Upper lobe of right lung (tissue), 1 donor: ENCODE results near the gene GUK1. TPM values are rescaled to one million over a fixed set of nuclear protein-coding genes. Genes with fewer than 3 reads are reported as not detected.

ENCODE experiments used
- ATAC-seq: fragments of 200-7000 bp; cut with Tn5 transposase; one replicate; pipeline ENCODE4 v1.9.1; 2020; ENCODE audit warnings: mild to moderate bottlenecking, moderate library complexity
- DNase-seq: peaks from one replicate; pipeline ENCODE4 v3.0.0-alpha.2; 2020
- H3K27ac ChIP-seq: fragments of 200-600 bp; one replicate; pipeline ENCODE4 v1.8.0; 2022
- H3K27me3 ChIP-seq: fragments of 200-600 bp; one replicate; pipeline ENCODE4 v1.8.0; 2022; ENCODE audit warnings: mild to moderate bottlenecking
- H3K36me3 ChIP-seq: fragments of 200-600 bp; one replicate; pipeline ENCODE4 v1.8.0; 2022
- H3K4me1 ChIP-seq: fragments of 200-600 bp; one replicate; pipeline ENCODE4 v1.8.0; 2022
- H3K4me3 ChIP-seq: fragments of 200-600 bp; one replicate; pipeline ENCODE4 v1.8.0; 2022; ENCODE audit warnings: mild to moderate bottlenecking
- H3K9me3 ChIP-seq: fragments of 200-600 bp; one replicate; pipeline ENCODE4 v1.8.0; 2022
- intact Hi-C: fragments of 100-400 bp; cut with DNase I; formaldehyde crosslinking; loops from one replicate; pipeline ENCODE4 v1.11.0; 2022
- total RNA-seq: library from RNA; stranded (reverse); fragmentation: NEBNext Ultra II Directional; extraction: Animal tissue kit (Norgen Biotek cat#: 25700); gene quantifications from one replicate; pipeline ENCODE4 v1.2.1, GENCODE V29; 2021
- TF ChIP-seq, protein P1 (sequence below): fragments of 200-600 bp; IDR thresholded peaks from one replicate; pipeline ENCODE4 v1.8.0; 2022; ENCODE audit warnings: antibody characterized with exemption
- donor health status: DM: no; HTN: yes; CAD: no; lungs with severe emphysema.

Gene GUK1
- total RNA-seq, 1 donor from 2014 or later, result 203 TPM

DNA sequence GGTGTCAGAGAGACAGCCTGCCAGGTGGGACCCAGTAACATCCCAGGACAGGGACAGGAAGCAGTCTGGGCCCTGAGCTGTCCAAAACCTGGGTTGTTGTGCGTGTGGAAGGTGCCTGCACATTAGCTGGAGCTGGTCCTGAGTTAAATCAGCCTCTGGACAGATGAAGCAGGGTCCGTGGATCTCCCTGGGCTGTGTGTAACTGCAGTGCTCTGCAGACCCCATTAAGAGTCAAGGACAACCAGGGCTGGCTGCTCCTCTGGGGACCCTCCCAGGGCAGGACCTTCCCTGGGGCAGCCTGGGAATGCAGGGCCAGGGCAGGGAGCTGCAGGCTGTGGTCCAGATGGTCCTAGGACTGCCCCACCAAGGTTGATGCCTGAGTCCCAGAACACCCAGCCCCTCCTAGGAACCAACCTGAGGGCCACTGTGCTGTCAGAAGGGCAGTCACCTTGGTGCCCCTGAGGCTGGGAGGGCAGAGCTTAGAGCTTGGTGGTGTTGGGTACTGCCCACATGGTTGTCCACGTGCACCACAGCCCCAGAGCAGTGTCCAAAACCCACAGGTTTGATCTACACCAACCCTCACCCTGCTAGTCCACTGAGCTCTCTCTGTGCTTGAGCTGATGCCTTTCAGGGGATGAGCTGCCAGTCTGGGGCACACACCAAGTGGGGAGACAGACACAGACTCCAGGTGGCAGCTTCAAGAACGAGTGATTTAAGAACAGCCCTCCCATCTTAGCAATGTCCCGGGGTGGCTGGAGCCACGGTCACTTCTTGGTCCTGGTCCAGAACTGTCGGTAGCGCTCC, 33.9 kb upstream of the GUK1 start:
- Histone ChIP-seq H3K4me1 (peaks cover 38% of the 10 kb centered on the region), H3K36me3 (peaks cover 21% of the 10 kb centered on the region), H3K9me3 (no peaks in the 10 kb centered on the region), H3K27me3 (no peaks in the 10 kb centered on the region), H3K4me3 (no peak overlapping the region), H3K27ac (no peak overlapping the region)
- intact Hi-C loops, result no loop called here
- ATAC-seq, result no peak
- no peak for DNase-seq
- TF ChIP-seq, protein P1, sequence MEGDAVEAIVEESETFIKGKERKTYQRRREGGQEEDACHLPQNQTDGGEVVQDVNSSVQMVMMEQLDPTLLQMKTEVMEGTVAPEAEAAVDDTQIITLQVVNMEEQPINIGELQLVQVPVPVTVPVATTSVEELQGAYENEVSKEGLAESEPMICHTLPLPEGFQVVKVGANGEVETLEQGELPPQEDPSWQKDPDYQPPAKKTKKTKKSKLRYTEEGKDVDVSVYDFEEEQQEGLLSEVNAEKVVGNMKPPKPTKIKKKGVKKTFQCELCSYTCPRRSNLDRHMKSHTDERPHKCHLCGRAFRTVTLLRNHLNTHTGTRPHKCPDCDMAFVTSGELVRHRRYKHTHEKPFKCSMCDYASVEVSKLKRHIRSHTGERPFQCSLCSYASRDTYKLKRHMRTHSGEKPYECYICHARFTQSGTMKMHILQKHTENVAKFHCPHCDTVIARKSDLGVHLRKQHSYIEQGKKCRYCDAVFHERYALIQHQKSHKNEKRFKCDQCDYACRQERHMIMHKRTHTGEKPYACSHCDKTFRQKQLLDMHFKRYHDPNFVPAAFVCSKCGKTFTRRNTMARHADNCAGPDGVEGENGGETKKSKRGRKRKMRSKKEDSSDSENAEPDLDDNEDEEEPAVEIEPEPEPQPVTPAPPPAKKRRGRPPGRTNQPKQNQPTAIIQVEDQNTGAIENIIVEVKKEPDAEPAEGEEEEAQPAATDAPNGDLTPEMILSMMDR, result no peak

GRCh38 chr1:228106800-228107054, 33.4 kb upstream of the GUK1 start:
- Histone ChIP-seq H3K27ac (no peak overlapping the region), H3K4me3 (no peak overlapping the region), H3K36me3 (peaks cover 21% of the 10 kb centered on the region), H3K27me3 (no peaks in the 10 kb centered on the region), H3K4me1 (peaks cover 34% of the 10 kb centered on the region), H3K9me3 (no peaks in the 10 kb centered on the region)
- intact Hi-C loops, result no loop called here
- DNase-seq (no peak), ATAC-seq (no peak)
- TF ChIP-seq, protein P1, result no peak

DNA sequence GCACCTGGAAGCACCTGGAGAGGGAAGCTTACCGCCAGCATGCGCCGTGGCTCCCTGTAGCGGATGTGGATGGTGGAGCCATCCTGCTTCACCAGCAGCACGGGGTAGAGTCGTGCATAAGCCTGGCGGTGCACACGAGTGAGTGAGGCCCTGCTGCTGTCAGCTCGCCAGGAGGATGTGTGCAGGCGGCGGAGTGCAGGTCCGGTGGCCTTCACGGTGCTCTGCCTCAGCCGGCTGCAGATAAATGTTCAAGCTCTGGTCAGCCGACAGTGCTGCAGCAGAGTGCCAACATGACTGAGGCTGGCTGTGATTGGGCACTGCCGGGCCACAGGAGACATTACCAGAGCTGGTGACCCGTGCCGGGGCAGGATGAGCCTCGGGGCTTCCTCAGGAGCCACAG, 32.4 kb upstream of the GUK1 start:
- no peak overlapping the region for H3K4me3 ChIP-seq
- H3K9me3 ChIP-seq, result no peaks in the 10 kb centered on the region
- TF ChIP-seq, protein P1, result no peak
- peaks cover 21% of the 10 kb centered on the region for H3K36me3 ChIP-seq
- no peaks in the 10 kb centered on the region for H3K27me3 ChIP-seq
- H3K27ac ChIP-seq, result no peak overlapping the region
- DNase-seq (no peak), ATAC-seq (no peak)
- intact Hi-C loops, result no loop called here
- H3K4me1 ChIP-seq, result peaks cover 30% of the 10 kb centered on the region

DNA sequence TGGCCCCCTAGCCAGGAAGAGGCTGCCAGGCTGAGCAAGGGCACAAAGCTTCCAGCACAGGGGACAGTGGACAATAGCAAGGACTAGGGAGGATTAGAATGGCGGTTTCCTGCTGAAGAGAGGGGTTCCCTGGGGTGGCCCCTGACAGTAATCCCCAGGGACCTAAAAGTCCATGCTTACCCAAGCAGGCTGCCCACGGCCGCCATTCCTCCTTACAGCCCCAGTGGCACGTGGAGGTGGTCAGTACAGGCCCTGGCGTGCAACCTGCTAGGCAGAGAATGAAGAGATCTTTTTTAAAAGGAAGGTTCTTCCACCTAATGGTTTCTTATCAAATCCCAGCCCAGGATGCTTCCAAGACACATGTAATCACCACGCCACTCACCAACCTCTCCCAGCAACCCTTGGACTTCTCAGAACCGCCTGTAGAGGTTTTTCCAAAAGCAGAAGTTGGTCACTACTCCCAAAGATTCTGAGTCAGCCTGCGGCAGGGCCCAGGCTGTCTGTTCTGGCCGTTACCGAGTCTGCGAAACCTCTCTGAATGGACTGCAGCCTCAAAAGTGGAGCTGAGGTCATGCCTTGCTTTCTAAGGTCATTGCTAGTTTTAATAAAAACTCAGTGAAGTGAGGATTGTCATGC, 31.9 kb upstream of the GUK1 start:
- DNase-seq (no peak), ATAC-seq (no peak)
- TF ChIP-seq, protein P1, result no peak
- Histone ChIP-seq H3K4me1 (peaks cover 30% of the 10 kb centered on the region), H3K27ac (peak overlapping the region; percentile 86), H3K27me3 (no peaks in the 10 kb centered on the region), H3K9me3 (no peaks in the 10 kb centered on the region), H3K36me3 (peaks cover 21% of the 10 kb centered on the region), H3K4me3 (peak overlapping the region; percentile 76)
- intact Hi-C loops, result no loop called here

DNA sequence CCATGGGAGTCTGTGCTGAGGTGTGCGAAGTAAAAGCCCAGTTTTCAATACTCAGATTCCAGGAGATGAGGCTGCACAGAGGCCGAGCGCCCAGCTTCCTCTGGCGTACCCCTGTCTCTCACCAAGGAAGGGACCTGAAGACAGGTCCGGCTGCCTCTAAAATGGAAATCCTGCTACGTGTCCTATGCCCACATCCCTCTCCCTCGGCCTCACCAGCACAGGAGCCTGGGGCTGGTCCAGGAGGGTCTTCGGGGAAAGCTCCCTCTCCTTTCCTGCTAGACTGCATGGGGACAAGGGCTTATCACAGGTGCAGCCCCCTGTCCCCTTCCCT, 31.4 kb upstream of the GUK1 start:
- Histone ChIP-seq H3K9me3 (no peaks in the 10 kb centered on the region), H3K27me3 (no peaks in the 10 kb centered on the region), H3K27ac (peak overlapping the region; percentile 86), H3K4me3 (peak overlapping the region; percentile 76), H3K36me3 (peaks cover 21% of the 10 kb centered on the region), H3K4me1 (peaks cover 27% of the 10 kb centered on the region)
- intact Hi-C loops, result no loop called here
- DNase-seq (no peak), ATAC-seq (no peak)
- TF ChIP-seq, protein P1, result no peak
